HG03558 (cell line): Measurements from ENCODE around the gene FBRSL1.

Experiments used
- ATAC-seq: cut with Tn5 transposase; IDR thresholded peaks from one replicate; pipeline ENCODE4 v1.9.1; 2021; ENCODE audit warnings: moderate number of reproducible peaks; ENCODE audit not compliant: unreplicated experiment; ENCODE audit errors: extremely low read depth

The FBRSL1 gene

GRCh38 chr12:132534076-132534475 lies 44.1 kb downstream of the FBRSL1 start:
- ATAC-seq = no peak

- ATAC-seq = no peak
Measured at GRCh38 chr12:132535019-132535418, 45.1 kb downstream of the FBRSL1 start.

DNA sequence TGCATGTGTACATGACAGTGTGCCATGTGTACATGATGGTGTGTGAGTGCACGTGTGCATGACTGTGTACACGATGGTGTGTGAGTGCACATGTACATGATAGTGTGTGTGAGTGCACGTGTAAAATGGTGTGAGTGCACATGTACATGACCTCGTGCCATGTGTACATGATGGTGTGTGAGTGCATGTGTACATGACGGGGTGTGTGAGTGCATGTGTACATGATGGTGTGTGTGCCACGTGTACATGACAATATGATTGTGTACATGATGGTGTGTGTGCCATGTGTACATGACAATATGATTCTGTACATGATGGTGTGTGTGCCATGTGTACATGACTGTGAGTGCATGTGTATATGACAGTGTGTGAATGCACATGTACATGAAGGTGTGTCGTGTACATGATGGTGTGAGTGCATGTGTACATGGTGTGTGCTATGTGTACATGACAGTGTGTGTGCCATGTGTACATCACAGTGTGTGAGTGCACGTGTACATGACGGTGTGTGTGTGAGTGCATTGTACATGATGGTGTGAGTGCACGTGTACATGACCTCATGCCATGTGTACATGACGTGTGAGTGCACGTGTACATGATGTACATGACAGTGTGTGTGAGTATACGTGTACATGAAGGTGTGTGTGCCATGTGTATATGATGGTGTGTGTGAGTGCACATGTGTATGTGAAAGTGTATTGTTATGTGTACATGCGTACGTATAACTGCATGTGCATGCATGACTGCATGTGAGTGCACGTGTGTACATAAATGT lies 46.3 kb downstream of the FBRSL1 start:
- no peak for ATAC-seq

DNA sequence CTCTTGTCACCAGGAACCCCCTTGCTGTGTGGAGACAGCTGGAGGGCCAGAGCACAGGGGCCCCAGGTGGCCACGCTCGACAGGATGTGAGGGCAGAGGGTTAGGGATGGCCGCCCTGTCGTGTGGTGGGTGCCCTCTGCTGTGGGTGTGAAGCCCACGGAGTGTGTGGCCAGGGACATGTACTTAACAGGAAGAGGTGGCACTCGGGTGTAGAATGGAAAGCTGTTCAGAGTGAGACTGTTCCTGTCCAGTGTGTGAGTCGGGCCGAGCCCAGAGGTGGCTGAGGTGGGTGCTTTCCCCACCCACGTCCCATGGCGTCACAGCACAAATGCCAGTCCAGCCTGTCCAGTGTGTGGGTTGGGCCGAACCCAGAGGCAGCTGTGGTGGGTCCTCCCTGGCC lies 47.1 kb downstream of the FBRSL1 start:
- no peak for ATAC-seq

GRCh38 chr12:132537836-132538662 lies 48.1 kb downstream of the FBRSL1 start:
- no peak for ATAC-seq

DNA sequence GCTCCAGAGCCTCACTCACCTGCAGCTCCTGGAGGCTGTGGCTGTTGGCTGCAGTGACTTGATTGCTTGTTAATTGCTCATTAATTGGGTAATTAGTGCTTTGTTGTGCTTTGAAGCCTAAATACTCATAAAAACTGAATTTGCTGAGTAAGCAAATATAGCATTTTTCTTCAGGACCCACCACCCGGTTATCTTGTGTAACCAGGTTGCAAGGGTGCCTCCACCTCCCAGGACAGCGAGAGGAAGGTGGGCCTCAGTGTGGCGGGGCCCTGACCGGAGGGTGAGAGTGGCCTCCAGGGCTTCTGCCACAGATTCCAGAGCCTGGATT lies 48.7 kb downstream of the FBRSL1 start:
- ATAC-seq = no peak

GRCh38 chr12:132539016-132539773 lies 49.2 kb downstream of the FBRSL1 start:
- ATAC-seq = no peak

DNA sequence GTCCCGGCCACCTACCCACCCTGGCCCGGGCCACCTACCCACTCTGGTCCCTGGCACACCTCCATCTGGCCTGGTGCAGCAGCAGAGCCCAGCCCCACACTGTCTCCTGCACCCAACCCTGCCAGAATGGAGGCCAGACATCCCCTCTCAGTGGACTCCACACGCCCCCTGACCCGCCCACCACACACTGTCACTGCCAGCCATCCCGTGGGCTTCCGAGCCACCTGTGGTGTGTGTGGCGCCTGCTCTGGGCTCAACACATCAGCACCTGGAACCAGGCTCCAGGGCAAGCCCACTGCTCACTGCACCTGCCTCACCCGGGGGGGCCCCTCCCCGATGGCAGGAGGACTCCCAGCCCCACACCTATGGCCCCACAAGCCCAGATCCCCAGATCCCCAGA lies 50.5 kb downstream of the FBRSL1 start:
- ATAC-seq = no peak

- ATAC-seq = no peak
Measured at GRCh38 chr12:132541200-132541599, 51.2 kb downstream of the FBRSL1 start.

GRCh38 chr12:132541996-132542395 lies 52.0 kb downstream of the FBRSL1 start:
- ATAC-seq = no peak

DNA sequence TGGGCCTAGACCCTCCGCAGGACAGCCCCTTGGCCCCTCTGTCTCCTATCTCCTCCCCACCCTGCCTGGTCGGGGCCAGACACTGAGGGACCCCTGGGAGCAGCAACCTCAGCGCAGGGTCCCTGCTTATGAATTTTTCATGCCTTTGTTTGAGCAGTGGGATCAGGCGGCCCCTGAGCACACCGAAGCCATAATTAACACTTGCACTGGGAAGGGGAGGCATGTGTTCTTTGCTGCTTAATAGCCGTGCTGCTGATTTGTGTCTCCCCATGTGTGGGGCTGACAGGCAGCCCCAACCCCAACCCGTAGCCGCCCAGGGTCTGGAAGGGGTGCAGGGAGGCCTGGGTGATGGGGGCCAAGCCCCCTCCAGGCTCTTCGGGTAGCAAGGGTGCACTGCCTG lies 52.7 kb downstream of the FBRSL1 start:
- no peak for ATAC-seq

DNA sequence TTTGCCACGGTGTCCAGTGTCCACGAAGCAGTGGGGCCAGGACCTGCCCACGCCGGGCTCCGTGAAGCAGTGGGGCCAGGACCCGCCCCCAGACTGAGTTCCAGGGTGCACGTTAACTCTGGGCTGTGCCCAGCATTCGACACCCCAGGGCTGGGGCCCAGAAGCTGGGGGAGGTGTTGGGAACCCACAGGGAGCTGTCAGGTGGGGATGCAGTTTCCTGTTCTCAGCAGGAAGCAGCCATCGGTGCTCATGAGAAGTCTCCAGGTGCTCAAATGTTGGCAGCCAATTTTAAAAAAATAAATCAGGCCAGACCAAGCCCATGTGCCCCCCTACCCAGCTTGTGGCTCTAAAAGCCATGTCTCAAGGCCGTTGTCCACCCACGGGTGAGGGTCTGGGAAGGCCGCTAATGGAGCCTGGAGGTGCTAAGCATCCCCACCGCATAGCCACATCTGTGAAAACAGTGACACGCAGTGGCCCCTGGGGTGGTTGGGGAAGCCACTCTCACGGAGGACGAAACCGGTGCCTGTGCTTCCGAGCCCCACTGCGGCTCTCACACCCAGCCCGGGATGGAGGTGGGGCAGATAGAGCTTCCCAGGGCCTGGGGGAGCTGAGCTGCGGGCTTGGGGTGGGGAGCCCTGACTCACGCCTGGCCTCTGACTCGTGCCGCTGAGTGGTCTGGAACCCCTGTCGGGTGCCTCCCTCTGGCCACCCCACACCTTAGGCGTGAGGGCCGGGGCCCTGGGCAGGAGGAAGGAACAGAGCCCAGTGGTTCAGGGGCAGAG lies 53.5 kb downstream of the FBRSL1 start:
- no peak for ATAC-seq

DNA sequence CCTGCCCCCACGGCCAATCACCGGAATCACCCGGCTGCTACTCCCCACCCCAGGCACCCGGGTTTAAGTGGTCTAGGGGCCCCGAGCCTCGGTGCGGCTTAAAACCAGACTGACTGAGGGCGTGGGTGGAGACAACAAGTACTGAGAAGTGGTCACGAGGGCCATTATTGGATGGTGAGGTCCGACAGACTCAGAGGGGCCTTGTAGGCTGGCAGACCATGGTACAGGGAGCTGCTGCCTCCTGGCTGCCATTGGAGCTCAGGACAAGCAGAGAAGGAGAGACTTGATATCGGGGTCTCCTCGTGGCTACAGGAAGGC lies 54.1 kb downstream of the FBRSL1 start:
- no peak for ATAC-seq

DNA sequence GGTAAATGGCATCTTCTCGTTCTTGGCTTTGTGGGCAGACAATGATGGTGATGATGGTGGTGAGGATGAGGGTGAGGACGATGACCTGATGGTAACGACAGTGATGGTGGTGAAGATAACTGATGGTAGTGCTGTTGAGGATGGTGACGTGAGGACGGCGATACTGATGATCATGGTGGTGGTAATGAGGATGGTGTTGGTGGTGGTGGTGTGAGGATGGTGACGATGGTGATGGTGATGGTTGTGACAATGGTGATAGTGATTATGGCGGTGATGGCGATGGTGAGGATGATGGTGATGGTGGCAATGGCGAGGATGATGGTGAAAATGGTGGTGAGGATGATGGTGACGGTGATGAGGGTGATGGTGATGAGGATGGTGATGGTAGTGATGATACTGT lies 54.5 kb downstream of the FBRSL1 start:
- no peak for ATAC-seq

- no peak for ATAC-seq
Measured at GRCh38 chr12:132545164-132545953, 55.4 kb downstream of the FBRSL1 start.

GRCh38 chr12:132545955-132546354 lies 56.0 kb downstream of the FBRSL1 start:
- ATAC-seq = no peak

GRCh38 chr12:132546647-132547046 lies 56.7 kb downstream of the FBRSL1 start:
- ATAC-seq = no peak

DNA sequence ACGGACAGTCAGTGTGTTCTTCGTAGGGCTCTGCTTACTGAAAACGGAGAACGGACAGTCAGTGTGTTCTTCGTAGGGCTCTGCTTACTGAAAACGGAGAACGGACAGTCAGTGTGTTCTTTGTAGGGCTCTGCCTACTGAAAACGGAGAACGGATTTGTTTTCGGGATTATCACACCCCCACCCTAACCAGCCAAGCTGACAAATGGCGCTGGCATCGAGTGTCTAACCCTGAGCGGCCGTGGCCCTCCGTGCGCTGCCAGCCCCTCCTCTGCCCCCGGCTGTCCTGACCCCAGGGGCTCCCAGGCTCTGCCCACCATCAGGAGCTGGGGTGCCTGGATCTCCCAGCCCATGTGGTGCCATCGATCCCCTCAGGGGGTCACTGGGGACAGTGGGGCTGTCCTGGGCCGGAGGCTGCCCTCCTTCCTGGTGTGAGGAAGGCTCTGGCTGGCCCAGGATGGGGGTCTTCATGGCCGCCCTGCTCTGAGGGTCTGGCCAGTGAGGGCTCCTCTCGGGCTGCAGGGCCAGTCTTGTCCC lies 57.3 kb downstream of the FBRSL1 start:
- ATAC-seq = no peak

DNA sequence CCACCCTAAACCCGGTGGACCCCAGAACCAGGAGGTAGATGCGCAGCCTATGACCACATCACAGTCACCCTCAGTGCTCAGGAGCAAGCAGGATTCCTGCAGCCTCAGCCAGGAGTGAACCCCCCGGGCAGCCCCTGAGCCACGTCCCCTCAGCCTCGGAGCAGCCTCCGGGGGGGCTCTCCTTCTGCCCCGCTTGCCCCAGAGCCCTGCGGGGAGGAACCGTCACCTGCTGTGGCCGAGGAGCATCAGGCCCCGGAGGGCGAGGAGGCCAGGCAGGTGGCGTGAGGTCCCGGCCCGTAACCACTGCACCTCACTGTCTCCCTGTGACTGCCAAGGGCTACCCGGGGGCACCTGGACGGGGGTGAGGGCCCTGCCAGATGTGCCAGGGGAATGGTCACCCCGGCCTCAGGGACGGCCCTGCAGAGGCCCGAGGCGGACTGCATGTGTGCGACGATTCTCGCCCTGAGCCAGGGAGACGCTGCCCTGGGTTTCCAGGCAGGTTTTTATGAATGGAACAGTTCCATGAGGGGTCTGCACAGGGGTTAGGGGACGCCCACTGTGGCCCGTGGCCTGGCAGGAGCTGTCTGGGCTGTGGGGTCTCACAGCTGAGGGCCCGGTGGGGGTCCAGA lies 58.6 kb downstream of the FBRSL1 start:
- ATAC-seq = no peak
